NCI-H748 (cell line): ENCODE measurements around the gene ECT2L.
A peak's percentile ranks its signal among the peaks of the same experiment; 100 is the strongest.

Source experiments
- DNase-seq: peaks from one replicate; lab custom pipeline; 2025; ENCODE audit not compliant: unreplicated experiment; lab: John Stamatoyannopoulos, UW

Gene ECT2L

GRCh38 chr6:138803331-138803730, 7.4 kb downstream of the ECT2L start:
- DNase-seq: no peak

DNA sequence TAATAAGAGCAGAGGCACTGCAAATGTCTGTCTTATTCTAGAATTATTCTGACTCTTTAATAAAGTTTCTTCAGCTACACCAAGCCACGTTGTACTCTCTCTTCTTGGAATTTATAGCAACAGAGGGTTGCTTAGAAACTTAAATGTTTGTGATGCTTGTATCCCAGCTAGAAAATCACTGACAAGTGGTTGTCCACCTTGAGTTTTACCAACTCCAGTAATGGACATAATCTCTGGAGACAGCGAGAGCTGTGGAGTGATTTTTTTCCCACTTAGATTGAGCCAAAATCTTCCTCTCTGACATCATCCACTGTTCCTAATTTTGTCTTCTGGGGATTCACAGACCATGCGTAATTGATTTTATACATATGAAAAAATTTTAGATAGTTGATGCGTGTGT, 8.0 kb downstream of the ECT2L start:
- no peak for DNase-seq

DNA sequence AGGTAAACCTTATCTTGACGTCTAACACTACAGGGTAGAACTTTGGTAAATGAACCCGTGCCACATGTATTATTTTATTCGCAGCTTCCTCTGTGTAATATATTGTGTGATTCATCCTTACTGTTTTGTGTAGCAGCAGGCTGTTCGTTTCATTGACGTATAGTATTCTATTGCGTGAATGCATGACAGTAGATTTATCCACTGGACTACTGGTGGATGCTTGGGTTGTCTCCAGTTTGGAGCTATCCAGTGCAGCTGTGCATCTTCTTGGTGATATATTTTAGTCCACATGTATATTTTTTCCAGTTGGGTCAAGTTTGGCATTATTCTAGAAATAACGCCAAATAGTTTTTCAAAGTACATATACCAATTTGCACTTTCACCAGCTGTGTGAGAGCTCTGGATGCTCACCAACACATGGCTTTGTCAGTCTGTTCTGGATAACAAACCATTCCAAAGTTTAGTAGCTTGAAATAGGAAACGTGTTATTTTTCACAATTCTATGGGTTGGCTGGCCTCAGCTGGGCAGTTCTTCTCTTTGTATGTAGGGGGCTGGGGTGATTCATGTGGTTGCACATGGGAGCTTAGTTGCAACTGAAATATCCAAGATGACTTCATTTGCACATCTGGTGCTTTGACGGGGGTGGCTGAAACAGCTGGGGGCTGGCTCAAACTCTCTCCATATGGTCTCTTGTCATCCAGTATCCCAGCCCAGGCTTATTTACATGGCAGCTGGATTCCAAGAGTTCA, 9.3 kb downstream of the ECT2L start:
- DNase-seq: no peak

GRCh38 chr6:138806889-138807288, 11.0 kb downstream of the ECT2L start:
- no peak for DNase-seq

DNA sequence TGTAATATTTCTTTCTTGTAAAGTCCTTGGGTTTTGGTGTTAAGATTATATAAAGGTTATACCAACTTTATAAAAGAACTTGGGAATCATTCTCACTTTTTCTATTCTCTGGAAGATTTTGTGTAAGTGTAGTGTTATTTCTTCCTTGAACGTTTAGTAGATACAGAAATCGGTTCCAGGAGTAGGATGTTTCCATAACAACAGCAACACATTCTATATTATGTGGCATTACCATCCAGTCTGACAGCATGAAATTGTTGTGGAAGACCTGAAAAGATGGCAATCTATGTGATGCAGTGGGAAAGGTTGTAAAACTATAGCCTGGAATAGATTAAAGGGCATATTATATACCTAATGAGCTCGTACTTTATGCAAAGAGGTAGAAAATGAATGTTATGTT, 13.8 kb downstream of the ECT2L start:
- DNase-seq: no peak

- DNase-seq: no peak
Measured at GRCh38 chr6:138811866-138812265, 16.0 kb downstream of the ECT2L start.

- DNase-seq: peak; percentile 99
Measured at GRCh38 chr6:138814179-138814834, 18.4 kb downstream of the ECT2L start.

DNA sequence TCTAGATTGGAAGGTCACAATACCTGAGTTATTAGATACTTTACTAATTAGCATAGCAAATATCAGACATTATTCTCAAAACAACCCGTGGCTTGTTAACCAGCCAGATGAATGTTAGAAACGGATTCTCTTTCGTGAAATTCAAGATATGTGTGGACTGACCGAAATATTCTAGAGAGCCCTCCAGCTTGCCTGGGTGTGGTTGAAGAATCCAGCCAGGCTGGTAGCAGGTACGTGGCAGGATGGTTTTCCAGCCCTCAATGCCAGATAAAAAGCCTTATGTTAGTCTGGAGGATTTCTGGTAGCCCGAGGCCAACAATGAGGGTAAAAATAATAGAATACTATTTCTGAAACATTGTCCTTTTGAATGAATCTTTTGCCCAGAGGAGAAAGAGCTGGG, 19.3 kb downstream of the ECT2L start:
- DNase-seq: no peak

GRCh38 chr6:138815797-138816528, 20.1 kb downstream of the ECT2L start:
- DNase-seq: peak; percentile 86

DNA sequence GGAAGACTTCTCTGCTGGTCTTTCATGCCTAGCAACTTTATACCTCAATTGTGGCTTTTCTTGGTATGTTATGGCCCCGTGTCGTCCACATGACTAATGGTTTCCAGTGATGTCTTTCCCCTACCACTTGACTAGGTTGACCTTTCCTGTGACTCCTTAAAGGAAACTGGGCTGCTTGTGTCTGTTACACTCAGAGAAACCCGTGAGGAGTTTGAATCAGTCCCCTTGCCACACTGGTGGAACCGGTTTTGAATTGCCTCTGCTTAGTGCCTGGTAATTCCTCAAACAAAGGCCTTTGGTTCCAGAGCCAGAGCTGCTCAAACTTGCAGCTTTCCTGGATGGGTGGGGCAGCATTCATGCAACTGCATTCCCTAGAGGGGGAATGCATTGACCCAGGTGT, 21.9 kb downstream of the ECT2L start:
- DNase-seq: peak; percentile 99

GRCh38 chr6:138818496-138819194, 22.8 kb downstream of the ECT2L start:
- DNase-seq: no peak

- DNase-seq: peak; percentile 93
Measured at GRCh38 chr6:138821519-138821918, 25.6 kb downstream of the ECT2L start.

- no peak for DNase-seq
Measured at GRCh38 chr6:138824482-138825144, 28.7 kb downstream of the ECT2L start.

DNA sequence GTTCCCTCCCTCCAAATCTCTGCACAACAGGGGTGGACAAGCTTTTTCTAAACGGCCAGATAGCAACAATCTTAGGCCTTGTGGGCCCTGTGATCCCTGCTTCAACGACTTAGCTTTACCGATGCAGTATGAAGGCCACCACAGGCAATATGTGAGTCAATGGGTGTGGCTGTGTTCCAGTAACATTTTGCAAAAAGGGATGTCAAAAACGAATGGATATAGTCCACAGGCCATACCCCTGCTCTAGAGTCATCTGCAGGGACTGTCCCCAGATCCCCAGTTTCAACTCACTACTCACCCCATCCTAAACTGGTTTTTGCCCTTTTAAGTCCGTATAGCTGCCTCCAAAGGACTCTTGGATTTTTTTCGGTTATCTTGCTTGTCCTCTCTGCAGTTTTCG, 34.4 kb downstream of the ECT2L start:
- DNase-seq: no peak

GRCh38 chr6:138832182-138832581, 36.3 kb downstream of the ECT2L start:
- DNase-seq: no peak

DNA sequence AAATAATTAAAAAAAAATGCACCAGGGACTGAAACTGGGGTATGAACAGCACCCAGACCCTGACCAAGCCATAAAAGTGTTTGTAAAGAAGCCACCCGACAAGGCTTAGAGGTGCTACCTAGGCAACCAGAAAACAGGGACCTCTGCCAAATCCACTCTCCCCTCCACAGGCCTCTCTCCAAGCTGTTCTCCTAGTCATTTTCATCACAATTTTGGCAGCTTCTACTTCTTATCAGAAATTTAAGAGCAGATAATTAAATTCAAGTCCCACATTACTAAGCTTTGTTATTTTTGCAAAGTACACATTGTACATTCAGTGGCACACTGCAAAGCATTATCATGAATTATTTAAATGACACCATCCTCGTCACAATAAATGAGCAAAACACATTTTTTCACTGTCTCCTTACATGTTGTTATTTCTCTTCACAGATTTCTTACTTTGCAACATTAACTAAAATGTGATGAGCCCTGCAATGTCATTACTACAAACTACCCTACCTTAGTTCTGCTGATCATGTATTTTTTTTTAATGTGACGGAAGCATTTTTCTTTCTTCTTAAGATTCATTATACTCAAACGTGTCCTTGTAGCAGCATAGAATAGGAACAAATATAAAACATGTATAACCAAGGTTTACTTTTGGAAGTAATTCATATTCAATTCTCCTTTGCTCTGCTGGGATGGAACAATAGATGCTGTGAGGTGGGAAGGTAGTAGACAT, 38.1 kb downstream of the ECT2L start:
- DNase-seq: peak; percentile 85

GRCh38 chr6:138837246-138837645, 41.4 kb downstream of the ECT2L start:
- DNase-seq: no peak

GRCh38 chr6:138844192-138844591, 48.3 kb downstream of the ECT2L start:
- peak; percentile 76 for DNase-seq

GRCh38 chr6:138847884-138848283, 52.0 kb downstream of the ECT2L start:
- DNase-seq: no peak

DNA sequence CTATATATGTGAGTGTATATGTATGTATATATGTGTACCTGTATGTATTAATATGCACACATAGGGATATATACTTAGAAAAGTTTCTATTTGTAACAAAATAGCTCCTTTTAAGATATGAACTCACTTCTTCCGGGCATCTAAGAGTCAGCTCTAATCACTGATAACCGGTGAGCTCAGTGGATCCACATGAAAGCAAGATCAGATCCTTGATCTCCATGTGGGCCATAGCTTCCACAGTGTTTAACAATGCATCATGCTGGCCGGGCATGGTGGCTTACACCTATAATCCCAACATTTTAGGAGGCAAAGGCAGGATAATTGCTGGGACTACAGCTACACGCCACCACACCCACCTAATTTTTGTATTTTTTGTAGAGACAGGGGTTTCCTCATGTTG, 52.6 kb downstream of the ECT2L start:
- no peak for DNase-seq
